ENCODE results near the gene TMEM94. TPM values are rescaled to one million over a fixed set of nuclear protein-coding genes. Genes with fewer than 3 reads are reported as not detected.

Gene TMEM94
- total and polyA plus RNA-seq, 2 of the 8 experiments (the other 6 are each of a cell fraction or from before 2014, with no cell fraction given), result 54.8 to 69.9 TPM

DNA sequence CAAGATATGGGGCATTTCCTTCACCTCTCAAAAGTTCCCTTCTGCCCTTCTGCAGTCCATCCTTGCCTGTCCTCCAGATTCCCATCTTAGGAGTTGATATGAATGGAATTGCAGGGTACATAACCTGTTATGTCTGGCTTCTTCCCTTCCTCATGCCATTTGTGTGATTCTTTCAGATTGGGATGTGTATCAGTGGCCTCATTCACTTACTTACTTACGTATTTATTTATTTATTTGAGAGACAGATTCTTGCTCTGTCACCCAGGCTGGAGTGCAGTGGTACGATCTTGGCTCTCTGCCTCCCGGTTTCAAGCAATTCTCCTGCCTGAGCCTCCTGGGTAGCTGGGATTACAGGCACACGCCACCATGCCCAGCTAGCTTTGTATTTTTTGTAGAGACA lies 6.2 kb upstream of the TMEM94 start:
- WGBS, 2 experiments (ENCODE audit: extremely low coverage in 1 of 2, insufficient coverage in 1 of 2, insufficient read length in 1 of 2, insufficient replicate concordance in 2 of 2, low coverage in 1 of 2, low lambda C conversion rate in 2 of 2, missing lambda C conversion rate in 1 of 2), result 79% methylated on average over 4 of the region's 4 CpGs; no CpG with 5 or more reads in 1 of the 2 experiments
- Histone ChIP-seq H3K18ac (ENCODE audit: extremely low read depth, low read length) (no peak overlapping the region), H4K5ac (ENCODE audit: insufficient read length, low read depth, low read length) (no peak overlapping the region), H2BK120ac (replicated peaks; ENCODE audit: low read depth, low read length) (no peak overlapping the region), H3K4me2 (ENCODE audit: insufficient read depth in 1 of 2, low read depth in 2 of 2, low read length in 2 of 2) (no peak overlapping the region), H3K79me2 (ENCODE audit: control insufficient read depth in 1 of 2, insufficient read depth in 2 of 2, low read length in 2 of 2) (no peaks in the 10 kb centered on the region), H3K9ac (replicated peaks in 1 of 4; ENCODE audit: extremely low read depth in 1 of 4, low read depth in 3 of 4, low read length in 3 of 4) (no peak overlapping the region), H2BK5ac (ENCODE audit: low read depth, low read length) (no peak overlapping the region), H3K56ac (replicated peaks; ENCODE audit: insufficient read length, low read depth, low read length) (no peak overlapping the region), H2AFZ (ENCODE audit: low read length) (no peak overlapping the region), H2BK12ac (ENCODE audit: low read depth, low read length) (no peak overlapping the region), H3K14ac (ENCODE audit: insufficient read length) (no peak overlapping the region), H3K27ac (ENCODE audit: low read depth, low read length) (no peak overlapping the region), H3K79me1 (ENCODE audit: low read depth, low read length) (no peaks in the 10 kb centered on the region), H2BK20ac (ENCODE audit: low read length) (no peak overlapping the region), H3K4me3 (ENCODE audit: extremely low read depth in 1 of 4, insufficient read depth in 2 of 4, low read depth in 3 of 4, low read length in 4 of 4) (no peak overlapping the region), H3K4me1 (replicated peaks in 1 of 4; ENCODE audit: control insufficient read depth in 3 of 4, insufficient read depth in 4 of 4, low read length in 3 of 4) (no peaks in the 10 kb centered on the region), H3K23ac (ENCODE audit: insufficient read length) (no peak overlapping the region), H2AK5ac (ENCODE audit: low read depth, low read length) (no peak overlapping the region), H2BK15ac (ENCODE audit: low read length) (no peak overlapping the region), H3K27me3 (replicated peaks in 1 of 4; ENCODE audit: control insufficient read depth in 3 of 4, extremely low read depth in 1 of 4, insufficient read depth in 3 of 4, low read length in 3 of 4) (no peaks in the 10 kb centered on the region), H4K8ac (ENCODE audit: extremely low read depth, insufficient read depth, low read length) (no peak overlapping the region), H3K4ac (replicated peaks; ENCODE audit: insufficient read length, low read depth, low read length) (no peak overlapping the region), H4K20me1 (replicated peaks in 1 of 2; ENCODE audit: control insufficient read depth in 1 of 2, insufficient read depth in 2 of 2, low read length in 2 of 2) (no peaks in the 10 kb centered on the region), H3K23me2 (ENCODE audit: low read depth, low read length) (no peaks in the 10 kb centered on the region), H3K36me3 (ENCODE audit: control insufficient read depth in 2 of 4, insufficient read depth in 4 of 4, low read length in 3 of 4) (no peaks in the 10 kb centered on the region), H3K9me3 (ENCODE audit: insufficient read depth in 2 of 2, low read depth in 1 of 2, low read length in 1 of 2) (no peaks in the 10 kb centered on the region), H4K91ac (replicated peaks; ENCODE audit: insufficient read length, low read length) (no peak overlapping the region)
- no peak for FAIRE-seq
- no peak for DNase-seq (ENCODE audit: low read depth in 1 of 2, low spot score in 2 of 2)
- POLR2A ChIA-PET (ENCODE audit: partially characterized antibody), result interaction anchor here (1.4 kb wide), 1 partner anchor 52 kb away, joined by 3 read pairs; no protein-coding TSS in a partner anchor
- CTCF ChIA-PET (ENCODE audit: partially characterized antibody), result no interaction called here
- TF ChIP-seq BCL11A (IDR thresholded peaks at IDR 0.05; ENCODE audit: low read depth in 2 of 2, low read length in 2 of 2) (no peak), SIX5 (IDR thresholded peaks at IDR 0.05; ENCODE audit: low read depth, low read length) (no peak), KDM5A (IDR thresholded peaks at IDR 0.05; ENCODE audit: low read length) (no peak), SP4 (IDR thresholded peaks at IDR 0.05; ENCODE audit: low read length) (no peak), GABPA (IDR thresholded peaks at IDR 0.05; ENCODE audit: borderline replicate concordance, insufficient read depth, low read length) (no peak), SIN3A (conservative IDR thresholded peaks at IDR 0.05 in 1 of 2, IDR thresholded peaks at IDR 0.05 in 1 of 2; ENCODE audit: low read depth in 1 of 2, low read length in 2 of 2) (no peak), GTF2F1 (IDR thresholded peaks at IDR 0.05; ENCODE audit: borderline replicate concordance, low read depth, low read length) (no peak), EGR1 (IDR thresholded peaks at IDR 0.05; ENCODE audit: borderline replicate concordance, low read depth, low read length) (no peak), KDM4A (IDR thresholded peaks at IDR 0.05; ENCODE audit: low read depth, low read length, severe bottlenecking) (no peak)
- TF ChIP-seq, protein P1, sequence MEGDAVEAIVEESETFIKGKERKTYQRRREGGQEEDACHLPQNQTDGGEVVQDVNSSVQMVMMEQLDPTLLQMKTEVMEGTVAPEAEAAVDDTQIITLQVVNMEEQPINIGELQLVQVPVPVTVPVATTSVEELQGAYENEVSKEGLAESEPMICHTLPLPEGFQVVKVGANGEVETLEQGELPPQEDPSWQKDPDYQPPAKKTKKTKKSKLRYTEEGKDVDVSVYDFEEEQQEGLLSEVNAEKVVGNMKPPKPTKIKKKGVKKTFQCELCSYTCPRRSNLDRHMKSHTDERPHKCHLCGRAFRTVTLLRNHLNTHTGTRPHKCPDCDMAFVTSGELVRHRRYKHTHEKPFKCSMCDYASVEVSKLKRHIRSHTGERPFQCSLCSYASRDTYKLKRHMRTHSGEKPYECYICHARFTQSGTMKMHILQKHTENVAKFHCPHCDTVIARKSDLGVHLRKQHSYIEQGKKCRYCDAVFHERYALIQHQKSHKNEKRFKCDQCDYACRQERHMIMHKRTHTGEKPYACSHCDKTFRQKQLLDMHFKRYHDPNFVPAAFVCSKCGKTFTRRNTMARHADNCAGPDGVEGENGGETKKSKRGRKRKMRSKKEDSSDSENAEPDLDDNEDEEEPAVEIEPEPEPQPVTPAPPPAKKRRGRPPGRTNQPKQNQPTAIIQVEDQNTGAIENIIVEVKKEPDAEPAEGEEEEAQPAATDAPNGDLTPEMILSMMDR (IDR thresholded peaks at IDR 0.05; ENCODE audit: control extremely low read depth in 1 of 3, insufficient read depth in 1 of 3, low read depth in 1 of 3, low read length in 3 of 3), result no peak

Data from H1 (cell line).